AG04450 (cell line): ENCODE data around the gene EPHB2. TPM values are rescaled to one million over a fixed set of nuclear protein-coding genes. Genes with fewer than 3 reads are reported as not detected.

Source experiments
- CTCF ChIA-PET: fragments of 300-600, 350-600 bp; formaldehyde crosslinking; extraction: SDS; loops from one replicate; lab custom pipeline; 2022; ENCODE audit warnings: antibody characterized with exemption, inconsistent platforms; lab: Charles Lee
- POLR2A ChIA-PET: fragments of 350-600 bp; formaldehyde crosslinking; extraction: SDS; loops from one replicate; lab custom pipeline; 2021; ENCODE audit warnings: antibody characterized with exemption, inconsistent platforms; lab: Yijun Ruan, JAX
- DNase-seq: peaks from one replicate; pipeline ENCODE4 v3.0.0-alpha.2; 2011; ENCODE audit warnings: low read depth, low spot score
- H3K27ac ChIP-seq: one replicate; pipeline ENCODE4 v1.5.1; 2012; ENCODE audit warnings: low read depth, low read length, control low read depth
- H3K27me3 ChIP-seq: one replicate; pipeline ENCODE4 v1.6.0; 2012; ENCODE audit warnings: low read length; ENCODE audit not compliant: control insufficient read depth, insufficient read depth
- H3K4me3 ChIP-seq: 2 replicates; pipeline ENCODE4 v1.5.1; 2011; ENCODE audit warnings: mild to moderate bottlenecking, low read depth, low read length, control low read depth
- H3K9me3 ChIP-seq: 2 replicates; pipeline ENCODE4 v1.5.1; 2012; ENCODE audit warnings: low read length; ENCODE audit not compliant: control insufficient read depth, insufficient read depth
- CTCF ChIP-seq: IDR thresholded peaks from 2 replicates; pipeline ENCODE4 v1.5.1; 2011; ENCODE audit warnings: low read depth, low read length, control low read depth, inconsistent platforms
- polyA plus RNA-seq: library from polyadenylated mRNA; depleted of rRNA; stranded (reverse); fragments of >200 nt; gene quantifications from 2 replicates; pipeline ENCODE4 v1.2.3, GENCODE V29; 2011

Gene EPHB2
- polyA plus RNA-seq, 1 experiment = 30.9 TPM

GRCh38 chr1:22912311-22912710, 201.7 kb downstream of the EPHB2 start:
- ChIA-PET POLR2A (no interaction called here), CTCF (no interaction called here)
- no peak for TF ChIP-seq CTCF

GRCh38 chr1:22913421-22914141, 202.9 kb downstream of the EPHB2 start:
- no peak for DNase-seq
- Histone ChIP-seq H3K27ac (no peak overlapping the region), H3K4me3 (no peak overlapping the region), H3K27me3 (no peaks in the 10 kb centered on the region), H3K9me3 (no peaks in the 10 kb centered on the region)
- ChIA-PET POLR2A (no interaction called here), CTCF (no interaction called here)
- no peak for TF ChIP-seq CTCF

More at GRCh38 chr1:22912311-22912710, 201.7 kb downstream of the EPHB2 start:
- H3K27me3 ChIP-seq = no peaks in the 10 kb centered on the region
- H3K27ac ChIP-seq = no peak overlapping the region
- no peaks in the 10 kb centered on the region for H3K9me3 ChIP-seq
- no peak for DNase-seq
- no peak overlapping the region for H3K4me3 ChIP-seq

GRCh38 chr1:22914156-22914555, 203.5 kb downstream of the EPHB2 start:
- POLR2A ChIA-PET = no interaction called here
- TF ChIP-seq CTCF = no peak
- Histone ChIP-seq H3K9me3 (no peaks in the 10 kb centered on the region), H3K27me3 (no peaks in the 10 kb centered on the region), H3K4me3 (no peak overlapping the region), H3K27ac (no peak overlapping the region)
- CTCF ChIA-PET = no interaction called here
- no peak for DNase-seq

- Histone ChIP-seq H3K27ac (no peak overlapping the region), H3K9me3 (no peaks in the 10 kb centered on the region), H3K27me3 (no peaks in the 10 kb centered on the region), H3K4me3 (no peak overlapping the region)
- ChIA-PET POLR2A (no interaction called here), CTCF (no interaction called here)
- TF ChIP-seq CTCF = no peak
- DNase-seq = no peak
Measured at GRCh38 chr1:22914633-22915217, 204.1 kb downstream of the EPHB2 start.

- no peak overlapping the region for H3K27ac ChIP-seq
- no peaks in the 10 kb centered on the region for H3K9me3 ChIP-seq
- no peak for DNase-seq
- ChIA-PET CTCF (interaction anchor here (0.5 kb wide), 1 partner anchor 63 kb away, joined by 3 read pairs; no protein-coding TSS in a partner anchor), POLR2A (no interaction called here)
- no peaks in the 10 kb centered on the region for H3K27me3 ChIP-seq
- TF ChIP-seq CTCF = no peak
- H3K4me3 ChIP-seq = no peak overlapping the region
Measured at GRCh38 chr1:22915231-22915630, 204.6 kb downstream of the EPHB2 start.
